Activated B cell treated with CpG ODN at 0.5 μM for 24 hours (primary cell): ENCODE results near the gene CACNA2D3. TPM values are rescaled to one million over a fixed set of nuclear protein-coding genes. Genes with fewer than 3 reads are reported as not detected.

ENCODE experiments used
- ATAC-seq: fragments of 200-7000 bp; cut with Tn5 transposase; one replicate; pipeline ENCODE4 v1.10.0; 2021; ENCODE audit warnings: low read depth, mild to moderate bottlenecking, moderate library complexity
- CTCF ChIA-PET: fragments of 350-600 bp; sonication (Branson Sonifier 250); formaldehyde crosslinking; loops from one replicate; lab custom pipeline; 2021; ENCODE audit warnings: antibody characterized with exemption; lab: Charles Lee
- POLR2A ChIA-PET: fragments of 350-600 bp; sonication (Branson Sonifier 250); formaldehyde crosslinking; loops from one replicate; lab custom pipeline; 2021; ENCODE audit warnings: antibody characterized with exemption; lab: Charles Lee
- DNase-seq: peaks from one replicate; pipeline ENCODE4 v3.0.0; 2022
- H3K27ac Mint-ChIP-seq: one replicate; pipeline ENCODE4 v1.8.0; 2020; ENCODE audit warnings: mixed read lengths
- H3K27me3 Mint-ChIP-seq: one replicate; pipeline ENCODE4 v1.8.0; 2021; ENCODE audit warnings: mixed read lengths
- H3K36me3 Mint-ChIP-seq: one replicate; pipeline ENCODE4 v1.8.0; 2021; ENCODE audit warnings: low read depth, mixed read lengths
- H3K4me1 Mint-ChIP-seq: one replicate; pipeline ENCODE4 v1.8.0; 2021; ENCODE audit warnings: mixed read lengths
- H3K4me3 Mint-ChIP-seq: one replicate; pipeline ENCODE4 v1.8.0; 2020; ENCODE audit warnings: mild to moderate bottlenecking, mixed read lengths
- H3K9me3 Mint-ChIP-seq: one replicate; pipeline ENCODE4 v1.8.0; 2020; ENCODE audit warnings: mixed read lengths
- CTCF ChIP-seq: fragments of 200-600 bp; IDR thresholded peaks from one replicate; pipeline ENCODE4 v1.8.0; 2022; ENCODE audit warnings: antibody characterized with exemption, mild to moderate bottlenecking
- intact Hi-C: fragments of 100-400 bp; cut with micrococcal nuclease; formaldehyde crosslinking; loops from one replicate; pipeline ENCODE4 v1.15.1; 2024
- total RNA-seq: library from RNA; stranded (reverse); gene quantifications from 2 replicates; pipeline ENCODE4 v1.2.3, GENCODE V29; 2022

The CACNA2D3 gene
- total RNA-seq, 1 donor from 2014 or later = not detected

- ATAC-seq = no peak
- no peaks in the 10 kb centered on the region for H3K4me1 Mint-ChIP-seq
- no peak overlapping the region for H3K4me3 Mint-ChIP-seq
- CTCF ChIA-PET = no interaction called here
- no peak for DNase-seq
- POLR2A ChIA-PET = no interaction called here
- no peak overlapping the region for H3K27ac Mint-ChIP-seq
- intact Hi-C loops = no loop called here
- H3K27me3 Mint-ChIP-seq = no peaks in the 10 kb centered on the region
- H3K9me3 Mint-ChIP-seq = no peaks in the 10 kb centered on the region
- no peak for TF ChIP-seq CTCF
- H3K36me3 Mint-ChIP-seq = no peaks in the 10 kb centered on the region
Measured at GRCh38 chr3:55060896-55061719, 938.8 kb downstream of the CACNA2D3 start.

GRCh38 chr3:55061720-55062034 lies 939.3 kb downstream of the CACNA2D3 start:
- ChIA-PET CTCF (no interaction called here), POLR2A (no interaction called here)
- TF ChIP-seq CTCF = no peak

GRCh38 chr3:55064164-55064563 lies 941.8 kb downstream of the CACNA2D3 start:
- intact Hi-C loops = no loop called here
- Mint-ChIP-seq H3K4me1 (no peaks in the 10 kb centered on the region), H3K4me3 (no peak overlapping the region), H3K9me3 (no peaks in the 10 kb centered on the region), H3K36me3 (no peaks in the 10 kb centered on the region), H3K27me3 (no peaks in the 10 kb centered on the region), H3K27ac (no peak overlapping the region)
- ATAC-seq (no peak), DNase-seq (no peak)
- no peak for TF ChIP-seq CTCF
- ChIA-PET POLR2A (no interaction called here), CTCF (no interaction called here)

More at GRCh38 chr3:55061720-55062034, 939.3 kb downstream of the CACNA2D3 start:
- Mint-ChIP-seq H3K27ac (no peak overlapping the region), H3K9me3 (no peaks in the 10 kb centered on the region), H3K4me1 (no peaks in the 10 kb centered on the region), H3K4me3 (no peak overlapping the region), H3K27me3 (no peaks in the 10 kb centered on the region), H3K36me3 (no peaks in the 10 kb centered on the region)
- ATAC-seq (no peak), DNase-seq (no peak)
- intact Hi-C loops = no loop called here

GRCh38 chr3:55065331-55065730 lies 943.0 kb downstream of the CACNA2D3 start:
- no peaks in the 10 kb centered on the region for H3K9me3 Mint-ChIP-seq
- H3K36me3 Mint-ChIP-seq = no peaks in the 10 kb centered on the region
- CTCF ChIA-PET = no interaction called here
- POLR2A ChIA-PET = no interaction called here
- ATAC-seq (no peak), DNase-seq (no peak)
- no peak for TF ChIP-seq CTCF
- H3K27ac Mint-ChIP-seq = no peak overlapping the region
- H3K4me3 Mint-ChIP-seq = no peak overlapping the region
- no peaks in the 10 kb centered on the region for H3K4me1 Mint-ChIP-seq
- intact Hi-C loops = no loop called here
- no peaks in the 10 kb centered on the region for H3K27me3 Mint-ChIP-seq

GRCh38 chr3:55066551-55067047 lies 944.2 kb downstream of the CACNA2D3 start:
- intact Hi-C loops = no loop called here
- no peak overlapping the region for H3K4me3 Mint-ChIP-seq
- ATAC-seq (no peak), DNase-seq (no peak)
- no peaks in the 10 kb centered on the region for H3K9me3 Mint-ChIP-seq
- no peaks in the 10 kb centered on the region for H3K36me3 Mint-ChIP-seq
- no peak for TF ChIP-seq CTCF
- no peaks in the 10 kb centered on the region for H3K27me3 Mint-ChIP-seq
- no peak overlapping the region for H3K27ac Mint-ChIP-seq
- H3K4me1 Mint-ChIP-seq = no peaks in the 10 kb centered on the region
- POLR2A ChIA-PET = no interaction called here
- CTCF ChIA-PET = no interaction called here
